Uterus (tissue), 4 donors: ENCODE measurements around the gene GNG7. TPM values are rescaled to one million over a fixed set of nuclear protein-coding genes. Genes with fewer than 3 reads are reported as not detected.

ENCODE experiments used
- DNase-seq, 2 donors: peaks; one replicate each; pipeline ENCODE4 v3.0.0-alpha.2; 2019 to 2020
- H3K27ac ChIP-seq, 2 donors: fragments of 200-600 bp; sonication (generic); 1 replicate in 1 of 2; 2 replicates in 1 of 2; pipeline ENCODE4 v1.5.1; 2016 to 2018
- H3K27me3 ChIP-seq, 2 donors: fragments of 200-600 bp; sonication (generic); one replicate each; pipeline ENCODE4 v1.5.1; 2018 to 2019; ENCODE audit warnings: control low read depth in 1 of 2
- H3K36me3 ChIP-seq, 2 donors: fragments of 200-600 bp; sonication (generic); one replicate each; pipeline ENCODE4 v1.5.1; 2019; ENCODE audit warnings: control low read depth in 1 of 2
- H3K4me1 ChIP-seq, 2 donors: fragments of 200-600 bp; sonication (generic); one replicate each; pipeline ENCODE4 v1.5.1; 2018 to 2019; ENCODE audit warnings: control low read depth in 1 of 2
- H3K4me3 ChIP-seq, 2 donors: fragments of 200-600 bp; sonication (generic); 1 replicate in 1 of 2; 2 replicates in 1 of 2; pipeline ENCODE4 v1.5.1; 2018 to 2019; ENCODE audit warnings: mild to moderate bottlenecking in 1 of 2
- H3K9me3 ChIP-seq, 2 donors: fragments of 200-600 bp; sonication (generic); one replicate each; pipeline ENCODE4 v1.5.1; 2019; ENCODE audit warnings: control low read depth in 1 of 2
- CTCF ChIP-seq, 4 experiments: fragments of 200-600 bp in 2 of 4; fragments of 450-650 bp in 2 of 4; sonication (generic) in 2 of 4; IDR thresholded peaks; one replicate each; pipeline ENCODE4 v1.5.1; 2016 to 2019; ENCODE audit warnings: antibody characterized with exemption in 4 of 4, mild to moderate bottlenecking in 2 of 4, moderate library complexity in 1 of 4
- POLR2A ChIP-seq, 2 donors: fragments of 450-650 bp; IDR thresholded peaks; one replicate each; pipeline ENCODE4 v1.6.1; 2016; ENCODE audit warnings: antibody characterized with exemption in 2 of 2, mild to moderate bottlenecking in 1 of 2, moderate library complexity in 1 of 2
- intact Hi-C: fragments of 100-400 bp; cut with DNase I; formaldehyde crosslinking; loops from one replicate; pipeline ENCODE4 v1.15.1; 2023; ENCODE audit warnings: low total_unique reads
- total RNA-seq, 4 donors: library from RNA; depleted of rRNA in 3 of 4; stranded (reverse); fragments of >200 nt in 3 of 4; gene quantifications; one replicate each; pipeline versions ENCODE4 v1.1.0 to v1.2.4, GENCODE V29; 2014 to 2023
- donor health status: DM: yes; HTN: yes; CAD: no.

The GNG7 gene
- total RNA-seq, 4 donors from 2014 or later = 0.88 to 11.1 (median 3.2) TPM

GRCh38 chr19:2529473-2529918 lies 173.0 kb downstream of the GNG7 start:
- no peaks in the 10 kb centered on the region for H3K27me3 ChIP-seq
- TF ChIP-seq POLR2A (IDR thresholded peaks at IDR 0.05) (no peak), CTCF (IDR thresholded peaks at IDR 0.05) (no peak)
- H3K4me1 ChIP-seq = no peaks in the 10 kb centered on the region
- no peak for DNase-seq
- no peaks in the 10 kb centered on the region for H3K36me3 ChIP-seq
- H3K27ac ChIP-seq = no peak overlapping the region
- H3K9me3 ChIP-seq = no peaks in the 10 kb centered on the region
- H3K4me3 ChIP-seq = no peak overlapping the region
- intact Hi-C loops = no loop called here

- DNase-seq = no peak
- no peaks in the 10 kb centered on the region for H3K36me3 ChIP-seq
- intact Hi-C loops = no loop called here
- peaks cover 0 to 4% of the 10 kb centered on the region in 2 donors for H3K4me1 ChIP-seq
- TF ChIP-seq POLR2A (IDR thresholded peaks at IDR 0.05) = no peak
- no peak for TF ChIP-seq CTCF (IDR thresholded peaks at IDR 0.05)
- H3K9me3 ChIP-seq = no peaks in the 10 kb centered on the region
- no peak overlapping the region for H3K27ac ChIP-seq
- H3K27me3 ChIP-seq = no peaks in the 10 kb centered on the region
- H3K4me3 ChIP-seq = no peak overlapping the region
Measured at GRCh38 chr19:2528675-2529101, 173.8 kb downstream of the GNG7 start.

GRCh38 chr19:2527686-2528085 lies 174.8 kb downstream of the GNG7 start:
- intact Hi-C loops = no loop called here
- no peak for DNase-seq
- no peak overlapping the region for H3K4me3 ChIP-seq
- no peak for TF ChIP-seq CTCF (IDR thresholded peaks at IDR 0.05)
- no peak for TF ChIP-seq POLR2A (IDR thresholded peaks at IDR 0.05)
- H3K27me3 ChIP-seq = no peaks in the 10 kb centered on the region
- no peak overlapping the region for H3K27ac ChIP-seq
- no peaks in the 10 kb centered on the region for H3K36me3 ChIP-seq
- H3K4me1 ChIP-seq = peaks cover 0 to 5% of the 10 kb centered on the region in 2 donors
- H3K9me3 ChIP-seq = no peaks in the 10 kb centered on the region

GRCh38 chr19:2527171-2527570 lies 175.3 kb downstream of the GNG7 start:
- intact Hi-C loops = no loop called here
- TF ChIP-seq CTCF (IDR thresholded peaks at IDR 0.05) (no peak), POLR2A (IDR thresholded peaks at IDR 0.05) (no peak)

GRCh38 chr19:2524840-2525723 lies 177.4 kb downstream of the GNG7 start:
- H3K4me3 ChIP-seq = peak overlapping the region in 1 of 2 donors; percentile 12

More at GRCh38 chr19:2527171-2527570, 175.3 kb downstream of the GNG7 start:
- no peaks in the 10 kb centered on the region for H3K36me3 ChIP-seq
- H3K27ac ChIP-seq = no peak overlapping the region
- H3K4me1 ChIP-seq = peaks cover 0 to 5% of the 10 kb centered on the region in 2 donors
- H3K9me3 ChIP-seq = no peaks in the 10 kb centered on the region
- no peaks in the 10 kb centered on the region for H3K27me3 ChIP-seq
- no peak for DNase-seq
- H3K4me3 ChIP-seq = no peak overlapping the region

More at GRCh38 chr19:2524840-2525723, 177.4 kb downstream of the GNG7 start:
- Histone ChIP-seq H3K9me3 (no peaks in the 10 kb centered on the region), H3K27ac (peak overlapping the region in 1 of 2 donors; percentile 2), H3K27me3 (no peaks in the 10 kb centered on the region), H3K36me3 (no peaks in the 10 kb centered on the region), H3K4me1 (peaks cover 0 to 5% of the 10 kb centered on the region in 2 donors)
- no peak for TF ChIP-seq POLR2A (IDR thresholded peaks at IDR 0.05)
- TF ChIP-seq CTCF (IDR thresholded peaks at IDR 0.05) = no peak
- DNase-seq = no peak
- intact Hi-C loops = no loop called here
